Measurements from ENCODE around the gene LAG3. TPM values are rescaled to one million over a fixed set of nuclear protein-coding genes. Genes with fewer than 3 reads are reported as not detected.

The LAG3 gene
- total and polyA plus RNA-seq, 10 of the 15 experiments (the other 5 are each of a cell fraction or from before 2014, with no cell fraction given), result 0.52 to 4.2 (median 1.0) TPM; not detected in 1

DNA sequence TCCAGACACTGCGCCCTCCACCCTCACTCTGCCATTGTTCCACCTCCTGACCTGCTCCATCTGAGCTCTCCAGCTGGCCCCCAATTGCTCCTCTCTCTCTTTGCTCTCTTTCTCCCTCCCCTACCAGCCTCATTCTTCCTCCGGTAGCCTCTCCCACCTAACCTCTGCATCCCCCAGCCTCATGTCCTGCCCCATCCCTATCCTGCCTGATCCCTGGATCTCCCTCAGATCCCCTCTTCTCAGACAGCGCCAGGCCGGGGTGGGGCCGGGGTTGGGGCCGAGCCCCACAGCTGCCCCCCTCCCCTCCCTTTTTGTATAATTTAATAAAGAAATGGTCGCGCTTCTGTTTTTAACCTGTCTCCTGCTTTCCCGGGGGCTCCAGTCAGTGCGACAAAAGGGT, 1.7 kb upstream of the LAG3 start:
- Histone ChIP-seq H4K20me1 (ENCODE audit: control insufficient read depth, insufficient read depth) (no peaks in the 10 kb centered on the region), H3K9ac (ENCODE audit: control insufficient read depth, insufficient read depth, low read length) (no peak overlapping the region)
- DNase-seq (ENCODE audit: low read depth, low spot score), result no peak

More for the DNA sequence above, 1.7 kb upstream of the LAG3 start:
- intact Hi-C loops (cut with micrococcal nuclease; ENCODE audit: unreplicated experiment) (no loop called here), in situ Hi-C loops (cut with MboI) (no loop called here)
- ATAC-seq (no peak), FAIRE-seq (no peak)
- POLR2A ChIA-PET, result interaction anchor here (1.5 to 1.9 kb wide), 2 partner anchors 17 to 18 kb away, joined by 4 to 16 read pairs; partner anchors contain the start of gene MLF2
- peaks cover 44% of the 10 kb centered on the region for H3K4me1 ChIP-seq (ENCODE audit: control insufficient read depth, insufficient read depth, low read length)
- H3K27ac ChIP-seq (ENCODE audit: control insufficient read depth, insufficient read depth), result no peak overlapping the region
- H3K36me3 ChIP-seq (ENCODE audit: control insufficient read depth in 2 of 2, insufficient read depth in 2 of 2, low read length in 1 of 2), result no peaks in the 10 kb centered on the region
- H3K9me3 ChIP-seq (replicated peaks; ENCODE audit: control insufficient read depth, insufficient read depth, low read length), result no peaks in the 10 kb centered on the region
- peaks cover 16% of the 10 kb centered on the region for H3K79me2 ChIP-seq (ENCODE audit: control insufficient read depth, insufficient read depth, low read length)
- RAD21 ChIA-PET (ENCODE audit: unreplicated experiment), result interaction anchor here (0.5 to 3.3 kb wide), 2 partner anchors 17 to 154 kb away, joined by 3 to 18 read pairs; partner anchors contain the start of gene MLF2
- no peak overlapping the region for H2AFZ ChIP-seq (ENCODE audit: control insufficient read depth, low read depth, low read length)
- TF ChIP-seq CEBPB (IDR thresholded peaks at IDR 0.05; ENCODE audit: borderline replicate concordance in 1 of 2, low read depth in 2 of 2, low read length in 2 of 2) (no peak), NR2C1 (IDR thresholded peaks at IDR 0.05) (no peak), TARDBP (IDR thresholded peaks at IDR 0.05; ENCODE audit: borderline replicate concordance) (no peak), TCF3 (IDR thresholded peaks at IDR 0.05; ENCODE audit: borderline replicate concordance, insufficient read depth, low read depth, low read length) (no peak), NR2C2 (IDR thresholded peaks at IDR 0.05; ENCODE audit: borderline replicate concordance, control insufficient read depth, insufficient read length, low read depth) (no peak), POLR2AphosphoS2 (IDR thresholded peaks at IDR 0.05; ENCODE audit: low read depth, low read length) (no peak), PAX8 (IDR thresholded peaks at IDR 0.05) (no peak), CHD2 (IDR thresholded peaks at IDR 0.05; ENCODE audit: borderline replicate concordance, low read depth, low read length) (no peak), YBX1 (IDR thresholded peaks at IDR 0.05) (no peak), MTA2 (IDR thresholded peaks at IDR 0.05; ENCODE audit: low read depth) (no peak), NFIC (IDR thresholded peaks at IDR 0.05; ENCODE audit: low read depth, low read length) (no peak), MYC (IDR thresholded peaks at IDR 0.05; ENCODE audit: insufficient read depth, insufficient read length, insufficient replicate concordance, low read length, severe bottlenecking) (no peak), KDM1A (IDR thresholded peaks at IDR 0.05; ENCODE audit: borderline replicate concordance) (no peak)
- TF ChIP-seq, protein P1, sequence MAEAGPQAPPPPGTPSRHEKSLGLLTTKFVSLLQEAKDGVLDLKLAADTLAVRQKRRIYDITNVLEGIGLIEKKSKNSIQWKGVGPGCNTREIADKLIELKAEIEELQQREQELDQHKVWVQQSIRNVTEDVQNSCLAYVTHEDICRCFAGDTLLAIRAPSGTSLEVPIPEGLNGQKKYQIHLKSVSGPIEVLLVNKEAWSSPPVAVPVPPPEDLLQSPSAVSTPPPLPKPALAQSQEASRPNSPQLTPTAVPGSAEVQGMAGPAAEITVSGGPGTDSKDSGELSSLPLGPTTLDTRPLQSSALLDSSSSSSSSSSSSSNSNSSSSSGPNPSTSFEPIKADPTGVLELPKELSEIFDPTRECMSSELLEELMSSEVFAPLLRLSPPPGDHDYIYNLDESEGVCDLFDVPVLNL (IDR thresholded peaks at IDR 0.05; ENCODE audit: low read depth, low read length), result no peak
- TF ChIP-seq, protein P2, sequence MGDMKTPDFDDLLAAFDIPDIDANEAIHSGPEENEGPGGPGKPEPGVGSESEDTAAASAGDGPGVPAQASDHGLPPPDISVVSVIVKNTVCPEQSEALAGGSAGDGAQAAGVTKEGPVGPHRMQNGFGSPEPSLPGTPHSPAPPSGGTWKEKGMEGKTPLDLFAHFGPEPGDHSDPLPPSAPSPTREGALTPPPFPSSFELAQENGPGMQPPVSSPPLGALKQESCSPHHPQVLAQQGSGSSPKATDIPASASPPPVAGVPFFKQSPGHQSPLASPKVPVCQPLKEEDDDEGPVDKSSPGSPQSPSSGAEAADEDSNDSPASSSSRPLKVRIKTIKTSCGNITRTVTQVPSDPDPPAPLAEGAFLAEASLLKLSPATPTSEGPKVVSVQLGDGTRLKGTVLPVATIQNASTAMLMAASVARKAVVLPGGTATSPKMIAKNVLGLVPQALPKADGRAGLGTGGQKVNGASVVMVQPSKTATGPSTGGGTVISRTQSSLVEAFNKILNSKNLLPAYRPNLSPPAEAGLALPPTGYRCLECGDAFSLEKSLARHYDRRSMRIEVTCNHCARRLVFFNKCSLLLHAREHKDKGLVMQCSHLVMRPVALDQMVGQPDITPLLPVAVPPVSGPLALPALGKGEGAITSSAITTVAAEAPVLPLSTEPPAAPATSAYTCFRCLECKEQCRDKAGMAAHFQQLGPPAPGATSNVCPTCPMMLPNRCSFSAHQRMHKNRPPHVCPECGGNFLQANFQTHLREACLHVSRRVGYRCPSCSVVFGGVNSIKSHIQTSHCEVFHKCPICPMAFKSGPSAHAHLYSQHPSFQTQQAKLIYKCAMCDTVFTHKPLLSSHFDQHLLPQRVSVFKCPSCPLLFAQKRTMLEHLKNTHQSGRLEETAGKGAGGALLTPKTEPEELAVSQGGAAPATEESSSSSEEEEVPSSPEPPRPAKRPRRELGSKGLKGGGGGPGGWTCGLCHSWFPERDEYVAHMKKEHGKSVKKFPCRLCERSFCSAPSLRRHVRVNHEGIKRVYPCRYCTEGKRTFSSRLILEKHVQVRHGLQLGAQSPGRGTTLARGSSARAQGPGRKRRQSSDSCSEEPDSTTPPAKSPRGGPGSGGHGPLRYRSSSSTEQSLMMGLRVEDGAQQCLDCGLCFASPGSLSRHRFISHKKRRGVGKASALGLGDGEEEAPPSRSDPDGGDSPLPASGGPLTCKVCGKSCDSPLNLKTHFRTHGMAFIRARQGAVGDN (IDR thresholded peaks at IDR 0.05), result no peak
- TF ChIP-seq, protein P3, sequence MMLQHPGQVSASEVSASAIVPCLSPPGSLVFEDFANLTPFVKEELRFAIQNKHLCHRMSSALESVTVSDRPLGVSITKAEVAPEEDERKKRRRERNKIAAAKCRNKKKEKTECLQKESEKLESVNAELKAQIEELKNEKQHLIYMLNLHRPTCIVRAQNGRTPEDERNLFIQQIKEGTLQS (IDR thresholded peaks at IDR 0.05; ENCODE audit: borderline replicate concordance, extremely low read depth, low read depth, low read length), result no peak
- TF ChIP-seq, protein P4, sequence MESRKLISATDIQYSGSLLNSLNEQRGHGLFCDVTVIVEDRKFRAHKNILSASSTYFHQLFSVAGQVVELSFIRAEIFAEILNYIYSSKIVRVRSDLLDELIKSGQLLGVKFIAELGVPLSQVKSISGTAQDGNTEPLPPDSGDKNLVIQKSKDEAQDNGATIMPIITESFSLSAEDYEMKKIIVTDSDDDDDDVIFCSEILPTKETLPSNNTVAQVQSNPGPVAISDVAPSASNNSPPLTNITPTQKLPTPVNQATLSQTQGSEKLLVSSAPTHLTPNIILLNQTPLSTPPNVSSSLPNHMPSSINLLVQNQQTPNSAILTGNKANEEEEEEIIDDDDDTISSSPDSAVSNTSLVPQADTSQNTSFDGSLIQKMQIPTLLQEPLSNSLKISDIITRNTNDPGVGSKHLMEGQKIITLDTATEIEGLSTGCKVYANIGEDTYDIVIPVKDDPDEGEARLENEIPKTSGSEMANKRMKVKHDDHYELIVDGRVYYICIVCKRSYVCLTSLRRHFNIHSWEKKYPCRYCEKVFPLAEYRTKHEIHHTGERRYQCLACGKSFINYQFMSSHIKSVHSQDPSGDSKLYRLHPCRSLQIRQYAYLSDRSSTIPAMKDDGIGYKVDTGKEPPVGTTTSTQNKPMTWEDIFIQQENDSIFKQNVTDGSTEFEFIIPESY (IDR thresholded peaks at IDR 0.05), result no peak
- no peak overlapping the region for H3K4me2 ChIP-seq (ENCODE audit: control insufficient read depth, insufficient read depth)
- no TSS peak for BruUV-seq (replicated peaks)
- no peaks in the 10 kb centered on the region for H3K27me3 ChIP-seq (replicated peaks in 1 of 2; ENCODE audit: control insufficient read depth in 2 of 2, insufficient read depth in 2 of 2, low read length in 1 of 2)
- H3K4me3 ChIP-seq, result no peak overlapping the region
- 72% methylated on average over 6 of the region's 10 CpGs for WGBS (ENCODE audit: insufficient coverage, insufficient replicate concordance, low lambda C conversion rate, missing lambda C conversion rate)
- CTCF ChIA-PET, result interaction anchor here (1.0 to 12.7 kb wide), 3 partner anchors 12 to 14 kb away, joined by 3 to 221 read pairs (median 3); partner anchors contain the start of gene MLF2
- SMC1A ChIA-PET (ENCODE audit: uncharacterized antibody, unreplicated experiment), result interaction anchor here (0.6 to 3.6 kb wide), 2 partner anchors 10 to 17 kb away, joined by 3 to 20 read pairs; partner anchors contain the start of gene MLF2

Measured in GM12878 (cell line).